HEK293T (cell line): ENCODE data around the gene PICALM.

Source experiments
- CTCF ChIA-PET: fragments of 350-600 bp; formaldehyde crosslinking; extraction: SDS; loops from one replicate; lab custom pipeline; 2021; ENCODE audit warnings: antibody characterized with exemption, inconsistent platforms; lab: Yijun Ruan, JAX
- POLR2A ChIA-PET: fragments of 350-600 bp; formaldehyde crosslinking; extraction: SDS; loops from one replicate; lab custom pipeline; 2020; ENCODE audit warnings: antibody characterized with exemption, inconsistent platforms; lab: Yijun Ruan, JAX
- DNase-seq: peaks from one replicate; pipeline ENCODE4 v3.0.0; 2012; ENCODE audit warnings: mixed read lengths; ENCODE audit errors: extremely low spot score
- ARNT ChIP-seq: fragments of 450-650 bp; IDR thresholded peaks from 2 replicates; pipeline ENCODE4 v1.6.1; 2017; ENCODE audit warnings: mild to moderate bottlenecking
- BHLHE40 ChIP-seq: fragments of 450-650 bp; IDR thresholded peaks from 2 replicates; pipeline ENCODE4 v1.6.1; 2016; ENCODE audit warnings: mild to moderate bottlenecking, moderate library complexity, borderline replicate concordance
- CTBP1 ChIP-seq: fragments of 450-650 bp; IDR thresholded peaks from 2 replicates; pipeline ENCODE4 v1.6.1; 2016; ENCODE audit warnings: borderline replicate concordance
- ELF4 ChIP-seq: fragments of 450-650 bp; IDR thresholded peaks from 2 replicates; pipeline ENCODE4 v1.6.1; 2017; ENCODE audit warnings: antibody characterized with exemption
- FOXA1 ChIP-seq: fragments of 450-650 bp; IDR thresholded peaks from 2 replicates; pipeline ENCODE4 v1.6.1; 2016; ENCODE audit warnings: mild to moderate bottlenecking
- FOXK2 ChIP-seq: fragments of 450-650 bp; IDR thresholded peaks from 2 replicates; pipeline ENCODE4 v1.6.1; 2016; ENCODE audit warnings: mild to moderate bottlenecking
- FOXM1 ChIP-seq: fragments of 450-650 bp; IDR thresholded peaks from 2 replicates; pipeline ENCODE4 v1.6.1; 2017; ENCODE audit warnings: mild to moderate bottlenecking, borderline replicate concordance
- HDGF ChIP-seq: fragments of 450-650 bp; IDR thresholded peaks from 2 replicates; pipeline ENCODE4 v1.6.1; 2017; ENCODE audit warnings: antibody characterized with exemption, borderline replicate concordance
- L3MBTL2 ChIP-seq: fragments of 450-650 bp; conservative IDR thresholded peaks from 2 replicates; pipeline ENCODE4 v1.6.1; 2016; ENCODE audit warnings: mild to moderate bottlenecking
- LEF1 ChIP-seq: fragments of 450-650 bp; IDR thresholded peaks from 2 replicates; pipeline ENCODE4 v1.6.1; 2017; ENCODE audit warnings: mild to moderate bottlenecking, borderline replicate concordance
- NFRKB ChIP-seq: fragments of 450-650 bp; IDR thresholded peaks from 2 replicates; pipeline ENCODE4 v1.6.1; 2016; ENCODE audit warnings: mild to moderate bottlenecking, moderate library complexity
- PKNOX1 ChIP-seq: fragments of 450-650 bp; IDR thresholded peaks from 2 replicates; pipeline ENCODE4 v1.6.1; 2016
- SP1 ChIP-seq: fragments of 450-650 bp; IDR thresholded peaks from 2 replicates; pipeline ENCODE4 v1.6.1; 2017
- SUZ12 ChIP-seq: fragments of 450-650 bp; IDR thresholded peaks from 2 replicates; pipeline ENCODE4 v1.6.1; 2016; ENCODE audit warnings: mild to moderate bottlenecking
- TARDBP ChIP-seq: fragments of 450-650 bp; IDR thresholded peaks from 2 replicates; pipeline ENCODE4 v1.6.1; 2016
- ZNF384 ChIP-seq: fragments of 450-650 bp; IDR thresholded peaks from 2 replicates; pipeline ENCODE4 v1.6.1; 2016

PICALM gene

DNA sequence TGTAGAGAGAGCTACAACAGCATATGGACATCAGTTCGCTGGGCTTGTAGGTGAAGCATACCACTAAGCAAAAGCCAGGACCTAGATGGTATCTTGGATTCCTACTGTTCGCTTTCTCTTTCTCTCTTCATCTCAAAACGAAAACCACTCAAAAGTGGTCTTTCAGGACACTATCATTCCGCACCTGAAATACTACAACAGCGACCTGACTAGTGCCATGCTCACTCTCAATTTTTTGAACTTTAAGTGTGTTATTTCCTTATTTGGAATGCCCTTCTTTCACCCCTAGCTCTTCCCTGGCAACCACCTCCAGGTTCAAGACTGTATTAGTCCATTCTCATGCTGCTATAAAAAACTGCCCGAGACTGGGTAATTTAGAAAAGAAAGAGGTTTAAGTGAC is 154.5 kb downstream of the PICALM start:
- CTCF ChIA-PET = no interaction called here
- no peak for DNase-seq
- TF ChIP-seq SUZ12 (no peak), HDGF (no peak), CTBP1 (no peak), ELF4 (no peak), SP1 (no peak), BHLHE40 (no peak), FOXA1 (no peak), NFRKB (no peak), ZNF384 (no peak), FOXM1 (no peak), FOXK2 (no peak), ARNT (no peak), PKNOX1 (no peak), TARDBP (no peak), L3MBTL2 (no peak), LEF1 (no peak)
- POLR2A ChIA-PET = no interaction called here

- ChIA-PET POLR2A (no interaction called here), CTCF (no interaction called here)
- no peak for TF ChIP-seq SP1
- no peak for TF ChIP-seq HDGF
- TF ChIP-seq FOXK2 = no peak
- no peak for TF ChIP-seq PKNOX1
- no peak for TF ChIP-seq FOXA1
- TF ChIP-seq ELF4 = no peak
- TF ChIP-seq LEF1 = no peak
- TF ChIP-seq ZNF384 = no peak
- TF ChIP-seq TARDBP = no peak
- no peak for TF ChIP-seq CTBP1
- no peak for TF ChIP-seq FOXM1
- DNase-seq = no peak
These were observed 155.4 kb downstream of the PICALM start for GRCh38 chr11:85913513-85913912.

GRCh38 chr11:85912414-85912813 is 156.5 kb downstream of the PICALM start:
- CTCF ChIA-PET = no interaction called here
- POLR2A ChIA-PET = no interaction called here
- TF ChIP-seq ZNF384 (no peak), CTBP1 (no peak), SUZ12 (no peak), FOXA1 (no peak), ELF4 (no peak), LEF1 (no peak), FOXK2 (no peak), TARDBP (no peak), ARNT (no peak), SP1 (no peak), PKNOX1 (no peak), FOXM1 (no peak), NFRKB (no peak)

More at GRCh38 chr11:85912414-85912813, 156.5 kb downstream of the PICALM start:
- no peak for DNase-seq
